Astrocyte (in vitro differentiated cells and primary cell): ENCODE measurements around the gene IPO7.

ENCODE experiments used
- EZH2 ChIP-seq: IDR thresholded peaks from 2 replicates; pipeline ENCODE4 v1.6.1; 2012; ENCODE audit warnings: mild to moderate bottlenecking, low read length, inconsistent platforms; ENCODE audit not compliant: insufficient read depth
- TF ChIP-seq, protein P1 (sequence below): IDR thresholded peaks from 2 replicates; pipeline ENCODE4 v1.5.1; 2011; ENCODE audit warnings: low read depth, mild to moderate bottlenecking, inconsistent platforms, low read length, moderate library complexity; ENCODE audit not compliant: insufficient read depth

DNA sequence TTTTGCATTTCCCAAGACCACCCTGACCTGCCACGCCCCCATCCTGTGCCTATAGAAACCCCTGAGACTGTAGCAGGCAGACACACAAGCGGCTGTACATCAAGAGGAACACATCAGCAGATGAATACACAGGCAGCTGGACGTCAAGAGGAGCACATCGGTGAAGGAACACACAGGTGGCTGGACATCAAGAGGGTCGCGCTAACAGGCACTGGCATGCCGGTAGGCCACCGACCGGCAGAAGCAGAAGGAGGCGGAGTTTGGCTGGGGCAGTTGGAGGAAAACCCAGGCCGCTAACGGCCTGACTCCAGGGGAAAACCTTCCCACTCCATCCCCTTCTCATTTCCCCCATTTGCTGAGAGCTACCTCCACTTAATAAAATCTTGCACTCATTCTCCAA is 5.4 kb upstream of the IPO7 start:
- TF ChIP-seq, protein P1, sequence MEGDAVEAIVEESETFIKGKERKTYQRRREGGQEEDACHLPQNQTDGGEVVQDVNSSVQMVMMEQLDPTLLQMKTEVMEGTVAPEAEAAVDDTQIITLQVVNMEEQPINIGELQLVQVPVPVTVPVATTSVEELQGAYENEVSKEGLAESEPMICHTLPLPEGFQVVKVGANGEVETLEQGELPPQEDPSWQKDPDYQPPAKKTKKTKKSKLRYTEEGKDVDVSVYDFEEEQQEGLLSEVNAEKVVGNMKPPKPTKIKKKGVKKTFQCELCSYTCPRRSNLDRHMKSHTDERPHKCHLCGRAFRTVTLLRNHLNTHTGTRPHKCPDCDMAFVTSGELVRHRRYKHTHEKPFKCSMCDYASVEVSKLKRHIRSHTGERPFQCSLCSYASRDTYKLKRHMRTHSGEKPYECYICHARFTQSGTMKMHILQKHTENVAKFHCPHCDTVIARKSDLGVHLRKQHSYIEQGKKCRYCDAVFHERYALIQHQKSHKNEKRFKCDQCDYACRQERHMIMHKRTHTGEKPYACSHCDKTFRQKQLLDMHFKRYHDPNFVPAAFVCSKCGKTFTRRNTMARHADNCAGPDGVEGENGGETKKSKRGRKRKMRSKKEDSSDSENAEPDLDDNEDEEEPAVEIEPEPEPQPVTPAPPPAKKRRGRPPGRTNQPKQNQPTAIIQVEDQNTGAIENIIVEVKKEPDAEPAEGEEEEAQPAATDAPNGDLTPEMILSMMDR: no peak
- no peak for TF ChIP-seq EZH2
